H1 (cell line): Measurements from ENCODE around the gene SLC25A30. TPM values are rescaled to one million over a fixed set of nuclear protein-coding genes. Genes with fewer than 3 reads are reported as not detected.

ENCODE experiments used
- CTCF ChIA-PET: fragments of 300-600 bp; sonication (Branson Sonifier 250); formaldehyde crosslinking; loops from one replicate; lab custom pipeline; 2021; ENCODE audit not compliant: partially characterized antibody; lab: Charles Lee
- POLR2A ChIA-PET: fragments of 300-600 bp; sonication (Branson Sonifier 250); formaldehyde crosslinking; loops from one replicate; lab custom pipeline; 2021; ENCODE audit warnings: inconsistent platforms; ENCODE audit not compliant: partially characterized antibody; lab: Charles Lee
- DNase-seq, 2 experiments: peaks; one replicate each; pipeline versions ENCODE4 v3.0.0 to v3.0.0-alpha.2; 2010 to 2022; ENCODE audit warnings: low spot score in 2 of 2, low read depth in 1 of 2, mixed read lengths in 1 of 2
- FAIRE-seq: peaks from 2 replicates; lab custom pipeline; 2011; peaks lifted over from hg19 to GRCh38; lab: Jason Lieb, UNC
- H2AFZ ChIP-seq: 2 replicates; pipeline ENCODE4 v1.8.1; 2012; ENCODE audit warnings: low read length, inconsistent platforms
- H2AK5ac ChIP-seq: 2 replicates; pipeline ENCODE4 v1.6.1; 2013; ENCODE audit warnings: low read depth, low read length
- H2BK120ac ChIP-seq: replicated peaks from 2 replicates; pipeline ENCODE3; 2013; ENCODE audit warnings: low read depth, low read length, inconsistent platforms
- H2BK12ac ChIP-seq: 2 replicates; pipeline ENCODE4 v1.6.1; 2013; ENCODE audit warnings: low read depth, low read length
- H2BK15ac ChIP-seq: 2 replicates; pipeline ENCODE4 v1.6.1; 2013; ENCODE audit warnings: low read length
- H2BK20ac ChIP-seq: 2 replicates; pipeline ENCODE4 v1.6.1; 2013; ENCODE audit warnings: low read length
- H2BK5ac ChIP-seq: 2 replicates; pipeline ENCODE4 v1.6.1; 2013; ENCODE audit warnings: low read depth, low read length
- H3K14ac ChIP-seq: 2 replicates; pipeline ENCODE4 v1.6.1; 2013; ENCODE audit warnings: inconsistent platforms; ENCODE audit not compliant: insufficient read length
- H3K18ac ChIP-seq: 2 replicates; pipeline ENCODE4 v1.6.1; 2013; ENCODE audit warnings: low read length; ENCODE audit errors: extremely low read depth
- H3K23ac ChIP-seq: 2 replicates; pipeline ENCODE4 v1.6.1; 2013; ENCODE audit warnings: inconsistent platforms; ENCODE audit not compliant: insufficient read length
- H3K23me2 ChIP-seq: 2 replicates; pipeline ENCODE4 v1.6.1; 2013; ENCODE audit warnings: low read depth, low read length
- H3K27ac ChIP-seq: 2 replicates; pipeline ENCODE4 v1.6.1; 2011; ENCODE audit warnings: low read depth, low read length, inconsistent platforms
- H3K27me3 ChIP-seq, 4 experiments: replicated peaks in 1 of 4; 1 replicate in 1 of 4; 2 replicates in 3 of 4; pipeline versions ENCODE4 v1.6.1 to v1.8.1; 2011 to 2013; ENCODE audit warnings: low read length in 3 of 4, mild to moderate bottlenecking in 3 of 4, inconsistent platforms in 2 of 4, mixed read lengths in 2 of 4, moderate library complexity in 1 of 4; ENCODE audit not compliant: control insufficient read depth in 3 of 4, insufficient read depth in 3 of 4; ENCODE audit errors: extremely low read depth in 1 of 4
- H3K36me3 ChIP-seq, 4 experiments: 2 replicates each; pipeline versions ENCODE4 v1.6.1 to v1.8.1; 2011 to 2013; ENCODE audit warnings: mild to moderate bottlenecking in 4 of 4, low read length in 3 of 4, moderate library complexity in 2 of 4, control low read depth in 1 of 4, inconsistent platforms in 1 of 4; ENCODE audit not compliant: insufficient read depth in 4 of 4, control insufficient read depth in 2 of 4
- H3K4ac ChIP-seq: replicated peaks from 2 replicates; pipeline ENCODE3; 2013; ENCODE audit warnings: low read length, low read depth, mixed read lengths, inconsistent platforms; ENCODE audit not compliant: insufficient read length
- H3K4me1 ChIP-seq, 4 experiments: replicated peaks in 1 of 4; 1 replicate in 1 of 4; 2 replicates in 3 of 4; pipeline versions ENCODE4 v1.6.1 to v1.8.1; 2011 to 2013; ENCODE audit warnings: low read length in 3 of 4, inconsistent platforms in 2 of 4, mixed read lengths in 1 of 4; ENCODE audit not compliant: insufficient read depth in 4 of 4, control insufficient read depth in 3 of 4
- H3K4me2 ChIP-seq, 2 experiments: 2 replicates each; pipeline versions ENCODE4 v1.6.1 to v1.8.1; 2011 to 2013; ENCODE audit warnings: low read depth in 2 of 2, low read length in 2 of 2, control low read depth in 1 of 2, inconsistent platforms in 1 of 2, mild to moderate bottlenecking in 1 of 2; ENCODE audit not compliant: insufficient read depth in 1 of 2
- H3K4me3 ChIP-seq, 4 experiments: fragments of 200-600, 300-600 bp in 1 of 4; sonication (generic), shearing (Covaris generic), sonication (Bioruptor Twin) in 1 of 4; 2 replicates each; pipeline versions ENCODE4 v1.5.1 to v1.8.1; 2011 to 2016; ENCODE audit warnings: low read length in 4 of 4, low read depth in 3 of 4, control low read depth in 2 of 4, inconsistent platforms in 2 of 4, mild to moderate bottlenecking in 2 of 4, mixed read lengths in 1 of 4, moderate library complexity in 1 of 4; ENCODE audit not compliant: insufficient read depth in 2 of 4; ENCODE audit errors: extremely low read depth in 1 of 4
- H3K56ac ChIP-seq: replicated peaks from 2 replicates; pipeline ENCODE3; 2013; ENCODE audit warnings: low read depth, mild to moderate bottlenecking, mixed read lengths, low read length, inconsistent platforms; ENCODE audit not compliant: insufficient read length
- H3K79me1 ChIP-seq: 2 replicates; pipeline ENCODE4 v1.6.1; 2013; ENCODE audit warnings: low read depth, low read length, control low read depth
- H3K79me2 ChIP-seq, 2 experiments: 2 replicates each; pipeline versions ENCODE4 v1.6.1 to v1.8.1; 2012 to 2013; ENCODE audit warnings: low read length in 2 of 2, mild to moderate bottlenecking in 2 of 2, inconsistent platforms in 1 of 2; ENCODE audit not compliant: insufficient read depth in 2 of 2, control insufficient read depth in 1 of 2
- H3K9ac ChIP-seq, 4 experiments: replicated peaks in 1 of 4; 1 replicate in 1 of 4; 2 replicates in 3 of 4; pipeline versions ENCODE4 v1.6.1 to v1.8.1; 2011 to 2013; ENCODE audit warnings: low read depth in 3 of 4, low read length in 3 of 4, control low read depth in 2 of 4, mild to moderate bottlenecking in 2 of 4, moderate library complexity in 2 of 4, inconsistent platforms in 1 of 4; ENCODE audit errors: extremely low read depth in 1 of 4
- H3K9me3 ChIP-seq, 2 experiments: 2 replicates each; pipeline versions ENCODE4 v1.6.1 to v1.8.1; 2012 to 2013; ENCODE audit warnings: mild to moderate bottlenecking in 2 of 2, moderate library complexity in 2 of 2, control low read depth in 1 of 2, inconsistent platforms in 1 of 2, low read depth in 1 of 2, low read length in 1 of 2, mixed read lengths in 1 of 2; ENCODE audit not compliant: insufficient read depth in 2 of 2
- H4K20me1 ChIP-seq, 2 experiments: replicated peaks in 1 of 2; 2 replicates each; pipeline versions ENCODE3 to v1.8.1; 2011 to 2013; ENCODE audit warnings: inconsistent platforms in 2 of 2, low read length in 2 of 2, mild to moderate bottlenecking in 1 of 2; ENCODE audit not compliant: insufficient read depth in 2 of 2, control insufficient read depth in 1 of 2
- H4K5ac ChIP-seq: 2 replicates; pipeline ENCODE4 v1.6.1; 2013; ENCODE audit warnings: low read length, low read depth, mixed read lengths, inconsistent platforms; ENCODE audit not compliant: insufficient read length
- H4K8ac ChIP-seq: 2 replicates; pipeline ENCODE4 v1.8.0; 2013; ENCODE audit warnings: mild to moderate bottlenecking, moderate library complexity, low read length, inconsistent platforms; ENCODE audit not compliant: insufficient read depth; ENCODE audit errors: extremely low read depth
- H4K91ac ChIP-seq: replicated peaks from 2 replicates; pipeline ENCODE3; 2013; ENCODE audit warnings: low read length, mixed read lengths, inconsistent platforms; ENCODE audit not compliant: insufficient read length
- BACH1 ChIP-seq: IDR thresholded peaks from 2 replicates; pipeline ENCODE4 v1.6.1; 2012; ENCODE audit warnings: low read length, improper control_type of control experiment
- SP1 ChIP-seq: IDR thresholded peaks from 2 replicates; pipeline ENCODE4 v1.6.1; 2011; ENCODE audit warnings: low read depth, low read length
- WGBS, 2 experiments: shearing (Covaris generic) in 1 of 2; methylation state at CpG; one replicate each; pipeline versions ENCODE4 v1.1.6 to v1.1.7; 2013 to 2015; ENCODE audit warnings: low lambda C conversion rate in 2 of 2, mixed read lengths in 2 of 2, inconsistent platforms in 1 of 2, low coverage in 1 of 2, missing lambda C conversion rate in 1 of 2; ENCODE audit not compliant: insufficient replicate concordance in 2 of 2, insufficient coverage in 1 of 2, insufficient read length in 1 of 2; ENCODE audit errors: extremely low coverage in 1 of 2, missing lambda C conversion rate in 1 of 2; 5-methylcytosine and 5-hydroxymethylcytosine counted together
- polyA plus RNA-seq, 7 experiments: library from polyadenylated mRNA; depleted of rRNA in 3 of 7; stranded (reverse) in 5 of 7; unstranded in 2 of 7; fragments of >200 nt in 5 of 7; fragments of 200-250 nt in 2 of 7; gene quantifications; 1 replicate in 5 of 7; 2 replicates in 1 of 7; 4 replicates in 1 of 7; pipeline versions ENCODE4 v1.2.1 to v1.2.3, GENCODE V29; 2011 to 2013; ENCODE audit warnings: missing spikeins in 2 of 7, mixed read lengths in 2 of 7
- total RNA-seq: library from RNA; stranded (reverse); fragmentation: NEBNext Ultra II Directional; extraction: Animal tissue kit (Norgen Biotek cat#: 25700); gene quantifications from 2 replicates; pipeline ENCODE4 v1.2.1, GENCODE V29; 2021
- TF ChIP-seq, protein P1 (sequence below): IDR thresholded peaks from 2 replicates; pipeline ENCODE4 v1.6.1; 2011; ENCODE audit warnings: low read length, improper control_type of control experiment

SLC25A30 gene
- total and polyA plus RNA-seq, 2 of the 8 experiments (the other 6 are each of a cell fraction or from before 2014, with no cell fraction given): 2.1 to 8.7 TPM

DNA sequence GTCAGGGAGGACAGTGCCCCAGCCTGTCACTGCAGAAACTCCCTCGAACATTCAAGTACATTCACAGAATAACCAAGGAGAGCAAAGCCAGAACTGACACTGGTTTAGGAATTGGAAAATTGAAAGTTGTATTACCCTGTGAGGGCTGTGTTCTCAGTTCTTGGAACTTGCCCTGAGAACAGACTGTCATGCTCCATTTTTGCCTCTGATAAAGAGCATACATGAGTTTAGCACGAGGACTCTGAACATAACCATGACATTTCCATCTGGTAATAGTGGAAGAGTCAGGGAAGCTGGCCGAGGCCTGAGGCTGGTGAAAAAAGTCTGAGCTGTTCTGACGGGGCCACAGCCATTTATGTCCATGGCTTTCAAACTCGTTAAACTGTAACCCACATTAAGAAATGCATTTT, 15.2 kb upstream of the SLC25A30 start:
- ChIA-PET POLR2A (interaction anchor here (0.6 kb wide), 1 partner anchor 99 kb away, joined by 3 read pairs; no protein-coding TSS in a partner anchor), CTCF (no interaction called here)
- Histone ChIP-seq H3K4me2 (no peak overlapping the region), H3K79me2 (no peaks in the 10 kb centered on the region), H3K18ac (no peak overlapping the region), H2AFZ (no peak overlapping the region), H3K4me1 (no peaks in the 10 kb centered on the region), H3K79me1 (no peaks in the 10 kb centered on the region), H2AK5ac (no peak overlapping the region), H4K8ac (no peak overlapping the region; the same call in 1 of the 2 replicates), H2BK120ac (no peak overlapping the region), H3K23ac (no peak overlapping the region), H3K36me3 (no peaks in the 10 kb centered on the region), H3K27ac (no peak overlapping the region), H3K4ac (no peak overlapping the region), H4K20me1 (no peaks in the 10 kb centered on the region), H2BK5ac (no peak overlapping the region), H3K56ac (no peak overlapping the region), H3K23me2 (no peaks in the 10 kb centered on the region), H4K5ac (no peak overlapping the region), H3K4me3 (no peak overlapping the region), H3K9me3 (no peaks in the 10 kb centered on the region), H2BK15ac (no peak overlapping the region), H3K14ac (no peak overlapping the region), H3K9ac (no peak overlapping the region), H2BK20ac (no peak overlapping the region), H4K91ac (no peak overlapping the region), H2BK12ac (no peak overlapping the region), H3K27me3 (no peaks in the 10 kb centered on the region)
- FAIRE-seq: no peak
- WGBS, 2 experiments: 83% methylated on average over 5 of the region's 5 CpGs; no CpG with 5 or more reads in 1 of the 2 experiments
- TF ChIP-seq, protein P1, sequence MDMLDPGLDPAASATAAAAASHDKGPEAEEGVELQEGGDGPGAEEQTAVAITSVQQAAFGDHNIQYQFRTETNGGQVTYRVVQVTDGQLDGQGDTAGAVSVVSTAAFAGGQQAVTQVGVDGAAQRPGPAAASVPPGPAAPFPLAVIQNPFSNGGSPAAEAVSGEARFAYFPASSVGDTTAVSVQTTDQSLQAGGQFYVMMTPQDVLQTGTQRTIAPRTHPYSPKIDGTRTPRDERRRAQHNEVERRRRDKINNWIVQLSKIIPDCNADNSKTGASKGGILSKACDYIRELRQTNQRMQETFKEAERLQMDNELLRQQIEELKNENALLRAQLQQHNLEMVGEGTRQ: no peak
- TF ChIP-seq BACH1 (no peak), SP1 (no peak)
- DNase-seq: no peak
